ENCODE measurements around the gene LEKR1. TPM values are rescaled to one million over a fixed set of nuclear protein-coding genes. Genes with fewer than 3 reads are reported as not detected.

LEKR1 gene
- total RNA-seq, 1 donor, result 0.36 TPM

GRCh38 chr3:157073810-157074209 lies 247.7 kb downstream of the LEKR1 start:
- Histone ChIP-seq H3K36me3 (ENCODE audit: insufficient read depth, low read length) (no peaks in the 10 kb centered on the region), H2AFZ (ENCODE audit: low read length) (peak overlapping the region; percentile 45), H3K27ac (ENCODE audit: low read depth, low read length) (no peak overlapping the region), H3K4me2 (ENCODE audit: insufficient read depth, low read length) (no peak overlapping the region), H3K79me2 (ENCODE audit: insufficient read depth, low read length) (no peaks in the 10 kb centered on the region), H3K27me3 (ENCODE audit: insufficient read depth, low read length) (no peaks in the 10 kb centered on the region), H3K9me3 (ENCODE audit: low read depth, low read length) (no peaks in the 10 kb centered on the region), H3K4me3 (ENCODE audit: insufficient read depth, low read length) (no peak overlapping the region), H3K4me1 (ENCODE audit: insufficient read depth, low read length) (peaks cover 42% of the 10 kb centered on the region), H4K20me1 (ENCODE audit: insufficient read depth, low read length) (no peaks in the 10 kb centered on the region)
- no peak for DNase-seq (ENCODE audit: insufficient read length, low spot score, missing footprints)
- TF ChIP-seq, protein P1, sequence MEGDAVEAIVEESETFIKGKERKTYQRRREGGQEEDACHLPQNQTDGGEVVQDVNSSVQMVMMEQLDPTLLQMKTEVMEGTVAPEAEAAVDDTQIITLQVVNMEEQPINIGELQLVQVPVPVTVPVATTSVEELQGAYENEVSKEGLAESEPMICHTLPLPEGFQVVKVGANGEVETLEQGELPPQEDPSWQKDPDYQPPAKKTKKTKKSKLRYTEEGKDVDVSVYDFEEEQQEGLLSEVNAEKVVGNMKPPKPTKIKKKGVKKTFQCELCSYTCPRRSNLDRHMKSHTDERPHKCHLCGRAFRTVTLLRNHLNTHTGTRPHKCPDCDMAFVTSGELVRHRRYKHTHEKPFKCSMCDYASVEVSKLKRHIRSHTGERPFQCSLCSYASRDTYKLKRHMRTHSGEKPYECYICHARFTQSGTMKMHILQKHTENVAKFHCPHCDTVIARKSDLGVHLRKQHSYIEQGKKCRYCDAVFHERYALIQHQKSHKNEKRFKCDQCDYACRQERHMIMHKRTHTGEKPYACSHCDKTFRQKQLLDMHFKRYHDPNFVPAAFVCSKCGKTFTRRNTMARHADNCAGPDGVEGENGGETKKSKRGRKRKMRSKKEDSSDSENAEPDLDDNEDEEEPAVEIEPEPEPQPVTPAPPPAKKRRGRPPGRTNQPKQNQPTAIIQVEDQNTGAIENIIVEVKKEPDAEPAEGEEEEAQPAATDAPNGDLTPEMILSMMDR (IDR thresholded peaks at IDR 0.05; ENCODE audit: extremely low read depth, low read depth, low read length), result no peak

DNA sequence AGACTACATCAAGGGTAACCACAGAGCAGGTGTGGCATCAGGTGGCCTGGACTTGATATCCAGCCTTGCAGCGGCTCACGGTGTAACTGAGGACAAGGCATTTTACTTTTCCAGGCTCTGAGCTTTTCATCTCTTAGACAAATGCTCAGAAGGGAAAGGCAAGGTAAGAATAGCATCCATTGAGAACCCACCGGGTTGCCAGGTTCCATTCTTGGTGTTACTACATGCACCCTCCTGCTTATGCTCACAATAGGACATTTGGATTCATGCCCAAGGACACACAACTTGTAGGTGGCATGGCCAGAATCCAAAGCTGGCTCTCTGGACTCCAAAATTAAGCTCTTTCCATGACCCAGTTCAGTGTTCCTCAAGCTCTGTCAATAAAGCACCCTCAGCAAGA lies 248.3 kb downstream of the LEKR1 start:
- no peak overlapping the region for H3K27ac ChIP-seq (ENCODE audit: low read depth, low read length)
- no peaks in the 10 kb centered on the region for H4K20me1 ChIP-seq (ENCODE audit: insufficient read depth, low read length)
- no peak overlapping the region for H3K4me2 ChIP-seq (ENCODE audit: insufficient read depth, low read length)
- H3K27me3 ChIP-seq (ENCODE audit: insufficient read depth, low read length), result no peaks in the 10 kb centered on the region
- H3K36me3 ChIP-seq (ENCODE audit: insufficient read depth, low read length), result no peaks in the 10 kb centered on the region
- TF ChIP-seq, protein P1 (IDR thresholded peaks at IDR 0.05; ENCODE audit: extremely low read depth, low read depth, low read length), result no peak
- no peaks in the 10 kb centered on the region for H3K9me3 ChIP-seq (ENCODE audit: low read depth, low read length)
- H2AFZ ChIP-seq (ENCODE audit: low read length), result no peak overlapping the region
- H3K79me2 ChIP-seq (ENCODE audit: insufficient read depth, low read length), result no peaks in the 10 kb centered on the region
- no peak for DNase-seq (ENCODE audit: insufficient read length, low spot score, missing footprints)
- H3K4me1 ChIP-seq (ENCODE audit: insufficient read depth, low read length), result peaks cover 42% of the 10 kb centered on the region
- no peak overlapping the region for H3K4me3 ChIP-seq (ENCODE audit: insufficient read depth, low read length)

DNA sequence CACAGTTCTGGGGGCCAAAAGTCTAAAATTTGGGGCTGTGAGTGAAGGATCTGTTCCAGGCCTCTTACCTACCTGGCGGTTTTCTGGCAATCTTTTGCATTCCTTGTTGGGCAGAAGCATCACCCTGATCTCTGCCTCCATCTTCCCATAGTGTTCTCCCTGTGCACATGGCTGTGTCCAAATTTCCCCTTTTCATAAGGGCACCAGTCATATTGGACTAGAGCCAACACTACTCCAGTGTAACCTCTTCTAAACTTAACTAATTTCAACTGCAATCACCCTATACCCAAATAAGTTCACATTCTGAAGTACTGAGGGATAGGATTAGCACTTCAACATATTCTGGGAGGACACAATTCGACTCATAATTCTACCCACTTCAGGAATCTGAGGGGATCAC lies 248.8 kb downstream of the LEKR1 start:
- Histone ChIP-seq H3K27me3 (ENCODE audit: insufficient read depth, low read length) (no peaks in the 10 kb centered on the region), H4K20me1 (ENCODE audit: insufficient read depth, low read length) (no peaks in the 10 kb centered on the region), H3K4me3 (ENCODE audit: insufficient read depth, low read length) (no peak overlapping the region), H2AFZ (ENCODE audit: low read length) (no peak overlapping the region), H3K36me3 (ENCODE audit: insufficient read depth, low read length) (no peaks in the 10 kb centered on the region), H3K27ac (ENCODE audit: low read depth, low read length) (no peak overlapping the region), H3K4me2 (ENCODE audit: insufficient read depth, low read length) (no peak overlapping the region), H3K79me2 (ENCODE audit: insufficient read depth, low read length) (no peaks in the 10 kb centered on the region), H3K4me1 (ENCODE audit: insufficient read depth, low read length) (peaks cover 40% of the 10 kb centered on the region), H3K9me3 (ENCODE audit: low read depth, low read length) (no peaks in the 10 kb centered on the region)
- TF ChIP-seq, protein P1 (IDR thresholded peaks at IDR 0.05; ENCODE audit: extremely low read depth, low read depth, low read length), result no peak
- no peak for DNase-seq (ENCODE audit: insufficient read length, low spot score, missing footprints)

DNA sequence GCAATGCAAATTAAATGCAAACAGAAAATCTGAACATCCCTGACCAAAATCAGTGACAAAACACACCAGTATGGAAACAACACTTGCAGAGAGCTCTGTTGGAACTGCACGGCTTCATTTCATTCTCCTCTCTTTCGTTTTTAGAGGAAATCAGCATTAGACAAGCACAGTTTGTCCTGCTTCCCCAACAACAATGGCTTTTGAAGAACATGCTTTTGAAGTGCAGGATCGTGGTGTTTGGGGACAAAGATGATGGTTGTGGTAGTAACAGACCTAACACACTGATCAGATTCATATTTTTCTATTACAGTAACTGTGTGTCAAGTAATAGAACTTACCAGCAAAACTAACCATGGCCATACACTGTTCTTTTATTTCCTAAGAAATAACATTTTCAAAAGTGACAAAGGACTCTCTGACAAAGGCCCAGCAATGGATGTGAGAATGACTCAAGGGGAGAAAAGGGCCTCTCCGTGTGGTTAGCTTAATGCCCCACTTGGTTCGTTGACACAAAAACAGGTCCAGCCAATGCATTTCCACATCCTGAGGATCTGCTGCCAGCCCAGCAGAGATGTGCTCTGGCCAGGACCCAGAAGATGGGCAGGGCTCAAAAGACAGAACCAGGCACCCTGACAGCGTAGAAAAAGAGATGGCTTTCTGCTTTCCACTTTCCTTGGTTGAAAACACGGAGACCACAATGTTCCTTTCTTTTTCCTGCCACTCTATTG lies 249.7 kb downstream of the LEKR1 start:
- Histone ChIP-seq H4K20me1 (ENCODE audit: insufficient read depth, low read length) (no peaks in the 10 kb centered on the region), H3K36me3 (ENCODE audit: insufficient read depth, low read length) (no peaks in the 10 kb centered on the region), H3K4me2 (ENCODE audit: insufficient read depth, low read length) (peak overlapping the region; percentile 31), H3K27me3 (ENCODE audit: insufficient read depth, low read length) (no peaks in the 10 kb centered on the region), H3K27ac (ENCODE audit: low read depth, low read length) (peak overlapping the region; percentile 78), H3K9me3 (ENCODE audit: low read depth, low read length) (no peaks in the 10 kb centered on the region), H3K4me3 (ENCODE audit: insufficient read depth, low read length) (no peak overlapping the region), H3K4me1 (ENCODE audit: insufficient read depth, low read length) (peaks cover 31% of the 10 kb centered on the region), H2AFZ (ENCODE audit: low read length) (peak overlapping the region; percentile 74), H3K79me2 (ENCODE audit: insufficient read depth, low read length) (no peaks in the 10 kb centered on the region)
- DNase-seq (ENCODE audit: insufficient read length, low spot score, missing footprints), result no peak
- TF ChIP-seq, protein P1 (IDR thresholded peaks at IDR 0.05; ENCODE audit: extremely low read depth, low read depth, low read length), result no peak
